Neutrophil (primary cell): ENCODE data around the gene PIK3R5.

ENCODE experiments used
- H3K27ac ChIP-seq: fragments of 200-600 bp; sonication (generic); 2 replicates; pipeline ENCODE4 v1.5.1; 2016; ENCODE audit warnings: mild to moderate bottlenecking, moderate library complexity
- H3K27me3 ChIP-seq: fragments of 200-600 bp; sonication (generic); 2 replicates; pipeline ENCODE4 v1.6.0; 2016; ENCODE audit warnings: mild to moderate bottlenecking
- H3K36me3 ChIP-seq: fragments of 200-600 bp; sonication (generic); 2 replicates; pipeline ENCODE4 v1.5.1; 2017
- H3K4me1 ChIP-seq, 2 experiments: fragments of 200-600 bp in 1 of 2; sonication (generic) in 1 of 2; 1 replicate in 1 of 2; 2 replicates in 1 of 2; pipeline versions ENCODE4 v1.5.1 to v1.6.1; 2013 to 2016; ENCODE audit warnings: low read depth in 1 of 2, low read length in 1 of 2, mild to moderate bottlenecking in 1 of 2, moderate library complexity in 1 of 2; ENCODE audit not compliant: control insufficient read depth in 1 of 2, insufficient read depth in 1 of 2
- H3K4me3 ChIP-seq, 2 experiments: fragments of 200-600 bp in 1 of 2; sonication (generic) in 1 of 2; 1 replicate in 1 of 2; 2 replicates in 1 of 2; pipeline ENCODE4 v1.5.1; 2013 to 2016; ENCODE audit warnings: low read depth in 1 of 2, low read length in 1 of 2, mild to moderate bottlenecking in 1 of 2, moderate library complexity in 1 of 2
- H3K9me3 ChIP-seq: fragments of 200-600 bp; sonication (generic); 2 replicates; pipeline ENCODE4 v1.5.1; 2016
- TF ChIP-seq, protein P1 (sequence below): fragments of 200-600 bp; sonication (generic); IDR thresholded peaks from 2 replicates; pipeline ENCODE4 v1.5.1; 2016; ENCODE audit warnings: antibody characterized with exemption

The PIK3R5 gene

GRCh38 chr17:8922928-8923327 is 42.6 kb downstream of the PIK3R5 start:
- Histone ChIP-seq H3K27ac (peak overlapping the region; percentile 92), H3K4me3 (peak overlapping the region in 1 of 2 experiments; percentile 26), H3K9me3 (no peaks in the 10 kb centered on the region), H3K27me3 (no peaks in the 10 kb centered on the region), H3K36me3 (peaks cover 4% of the 10 kb centered on the region), H3K4me1 (peaks cover 62 to 78% of the 10 kb centered on the region in 2 experiments)
- TF ChIP-seq, protein P1, sequence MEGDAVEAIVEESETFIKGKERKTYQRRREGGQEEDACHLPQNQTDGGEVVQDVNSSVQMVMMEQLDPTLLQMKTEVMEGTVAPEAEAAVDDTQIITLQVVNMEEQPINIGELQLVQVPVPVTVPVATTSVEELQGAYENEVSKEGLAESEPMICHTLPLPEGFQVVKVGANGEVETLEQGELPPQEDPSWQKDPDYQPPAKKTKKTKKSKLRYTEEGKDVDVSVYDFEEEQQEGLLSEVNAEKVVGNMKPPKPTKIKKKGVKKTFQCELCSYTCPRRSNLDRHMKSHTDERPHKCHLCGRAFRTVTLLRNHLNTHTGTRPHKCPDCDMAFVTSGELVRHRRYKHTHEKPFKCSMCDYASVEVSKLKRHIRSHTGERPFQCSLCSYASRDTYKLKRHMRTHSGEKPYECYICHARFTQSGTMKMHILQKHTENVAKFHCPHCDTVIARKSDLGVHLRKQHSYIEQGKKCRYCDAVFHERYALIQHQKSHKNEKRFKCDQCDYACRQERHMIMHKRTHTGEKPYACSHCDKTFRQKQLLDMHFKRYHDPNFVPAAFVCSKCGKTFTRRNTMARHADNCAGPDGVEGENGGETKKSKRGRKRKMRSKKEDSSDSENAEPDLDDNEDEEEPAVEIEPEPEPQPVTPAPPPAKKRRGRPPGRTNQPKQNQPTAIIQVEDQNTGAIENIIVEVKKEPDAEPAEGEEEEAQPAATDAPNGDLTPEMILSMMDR = no peak

- Histone ChIP-seq H3K36me3 (peaks cover 1% of the 10 kb centered on the region), H3K4me3 (peak overlapping the region in 1 of 2 experiments; percentile 26), H3K27me3 (no peaks in the 10 kb centered on the region), H3K27ac (peak overlapping the region; percentile 92), H3K9me3 (no peaks in the 10 kb centered on the region), H3K4me1 (peaks cover 65 to 77% of the 10 kb centered on the region in 2 experiments)
- TF ChIP-seq, protein P1 = no peak
These were observed 43.1 kb downstream of the PIK3R5 start for GRCh38 chr17:8922451-8922850.

DNA sequence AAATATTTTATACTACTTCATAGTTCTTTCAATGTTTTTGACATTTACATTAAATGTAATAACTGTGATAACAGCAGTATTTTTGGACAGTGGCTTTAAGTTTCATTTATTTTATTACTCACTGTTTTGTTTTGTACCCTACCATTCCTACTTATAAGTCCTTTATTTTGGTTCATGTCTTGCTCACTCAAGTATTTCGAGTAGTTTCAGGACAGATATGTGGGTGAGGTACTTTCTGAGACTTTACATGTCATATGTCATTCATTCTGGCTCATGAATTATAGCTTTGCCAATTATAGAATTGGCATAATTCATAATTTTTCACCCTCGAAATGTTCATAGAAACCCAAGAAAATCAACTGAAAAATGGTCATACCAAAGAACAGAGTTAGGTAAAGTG is 44.4 kb downstream of the PIK3R5 start:
- H3K4me3 ChIP-seq = no peak overlapping the region
- TF ChIP-seq, protein P1 = no peak

GRCh38 chr17:8918807-8919465 is 46.6 kb downstream of the PIK3R5 start:
- H3K36me3 ChIP-seq = peaks cover 5% of the 10 kb centered on the region
- H3K27me3 ChIP-seq = no peaks in the 10 kb centered on the region
- peak overlapping the region; percentile 96 for H3K27ac ChIP-seq
- TF ChIP-seq, protein P1 = no peak
- peaks cover 74 to 90% of the 10 kb centered on the region in 2 experiments for H3K4me1 ChIP-seq
- no peak overlapping the region for H3K4me3 ChIP-seq
- no peaks in the 10 kb centered on the region for H3K9me3 ChIP-seq

More for the DNA sequence above, 44.4 kb downstream of the PIK3R5 start:
- Histone ChIP-seq H3K27ac (peak overlapping the region; percentile 92), H3K36me3 (no peaks in the 10 kb centered on the region), H3K9me3 (no peaks in the 10 kb centered on the region), H3K4me1 (peaks cover 74 to 84% of the 10 kb centered on the region in 2 experiments), H3K27me3 (no peaks in the 10 kb centered on the region)

- Histone ChIP-seq H3K4me1 (peaks cover 52 to 66% of the 10 kb centered on the region in 2 experiments), H3K36me3 (peaks cover 27% of the 10 kb centered on the region), H3K4me3 (peak overlapping the region; percentile 45 to 56), H3K9me3 (no peaks in the 10 kb centered on the region), H3K27me3 (no peaks in the 10 kb centered on the region), H3K27ac (peak overlapping the region; percentile 96)
- TF ChIP-seq, protein P1 = no peak
These were observed 49.0 kb downstream of the PIK3R5 start for GRCh38 chr17:8916466-8916865.
